NCI-H446 treated with DMSO at 0.1 percent for 48 hours (cell line): ENCODE results near the gene CAPS.

Source experiments
- DNase-seq: peaks from one replicate; lab custom pipeline; 2025; lab: John Stamatoyannopoulos, UW

The CAPS gene

GRCh38 chr19:5934069-5934401, 20.0 kb downstream of the CAPS start:
- no peak for DNase-seq

- DNase-seq = no peak
Observed at GRCh38 chr19:5934774-5935472, 20.9 kb downstream of the CAPS start.

GRCh38 chr19:5935473-5936291, 21.6 kb downstream of the CAPS start:
- no peak for DNase-seq

GRCh38 chr19:5936292-5936592, 22.2 kb downstream of the CAPS start:
- no peak for DNase-seq

GRCh38 chr19:5937550-5937949, 23.5 kb downstream of the CAPS start:
- no peak for DNase-seq

GRCh38 chr19:5940260-5941208, 26.5 kb downstream of the CAPS start:
- no peak for DNase-seq

- DNase-seq = no peak
Observed at GRCh38 chr19:5941673-5942072, 27.6 kb downstream of the CAPS start.

- no peak for DNase-seq
Observed at GRCh38 chr19:5943045-5943444, 29.0 kb downstream of the CAPS start.

GRCh38 chr19:5943623-5944022, 29.6 kb downstream of the CAPS start:
- no peak for DNase-seq

GRCh38 chr19:5947435-5947834, 33.4 kb downstream of the CAPS start:
- DNase-seq = no peak

- DNase-seq = no peak
Observed at GRCh38 chr19:5948752-5949564, 34.9 kb downstream of the CAPS start.

GRCh38 chr19:5949792-5950305, 35.8 kb downstream of the CAPS start:
- DNase-seq = no peak

- DNase-seq = no peak
Observed at GRCh38 chr19:5950741-5951140, 36.7 kb downstream of the CAPS start.

- no peak for DNase-seq
Observed at GRCh38 chr19:5951338-5951861, 37.3 kb downstream of the CAPS start.

GRCh38 chr19:5952193-5953029, 38.4 kb downstream of the CAPS start:
- no peak for DNase-seq

GRCh38 chr19:5953030-5953589, 39.1 kb downstream of the CAPS start:
- DNase-seq = no peak

GRCh38 chr19:5953680-5954213, 39.7 kb downstream of the CAPS start:
- no peak for DNase-seq

- no peak for DNase-seq
Observed at GRCh38 chr19:5954293-5954692, 40.2 kb downstream of the CAPS start.

GRCh38 chr19:5955636-5955935, 41.5 kb downstream of the CAPS start:
- no peak for DNase-seq

GRCh38 chr19:5956323-5956722, 42.3 kb downstream of the CAPS start:
- no peak for DNase-seq
